ENCODE measurements around the gene NFAT5.

The NFAT5 gene

DNA sequence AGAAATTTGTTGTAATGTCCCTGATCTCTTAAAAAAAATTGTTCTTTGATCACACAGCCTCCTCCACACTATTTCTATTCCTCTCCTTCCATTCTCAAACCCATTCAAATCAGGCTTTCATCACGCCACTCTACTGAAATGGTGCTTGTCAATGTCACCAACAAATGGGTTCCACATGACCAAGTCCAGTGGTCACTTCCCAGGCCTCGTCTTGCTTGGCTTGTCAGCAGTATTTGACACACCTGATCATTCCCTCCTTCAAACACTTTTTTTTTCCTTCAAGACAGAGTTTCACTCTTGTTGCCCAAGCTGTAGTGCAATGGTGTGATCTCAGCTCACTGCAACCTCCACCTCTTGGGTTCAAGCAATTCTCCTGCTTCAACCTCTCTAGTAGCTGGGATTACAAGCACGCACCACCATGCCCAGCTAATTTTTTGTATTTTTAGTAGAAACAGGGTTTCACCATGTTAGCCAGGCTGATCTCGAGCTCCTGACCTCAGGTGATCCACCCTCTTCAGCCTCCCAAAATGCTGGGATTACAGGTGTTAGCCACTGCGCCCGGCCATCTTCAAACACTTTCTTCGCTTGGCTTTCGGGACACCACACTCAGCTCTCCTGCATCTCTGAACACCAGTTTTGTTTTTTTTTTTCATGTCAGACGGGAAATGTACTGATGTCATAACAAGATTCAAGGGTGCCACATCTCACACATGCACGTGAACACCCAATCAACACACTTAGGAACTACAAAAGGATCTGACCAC lies 142.3 kb downstream of the NFAT5 start:
- FAIRE-seq = no peak
- no peak for DNase-seq (ENCODE audit: insufficient read length, low spot score)
- no peak for TF ChIP-seq SPI1 (IDR thresholded peaks at IDR 0.05; ENCODE audit: low read depth, low read length)
- TF ChIP-seq PAX5 (IDR thresholded peaks at IDR 0.05; ENCODE audit: insufficient read depth, low read length, severe bottlenecking) = no peak
- no peak for TF ChIP-seq TAF1 (IDR thresholded peaks at IDR 0.05; ENCODE audit: low read depth, low read length)
- no peak for TF ChIP-seq POLR2AphosphoS5 (IDR thresholded peaks at IDR 0.05; ENCODE audit: low read depth, low read length)
- no peak for TF ChIP-seq POLR2A (IDR thresholded peaks at IDR 0.05; ENCODE audit: low read depth, low read length)
- TF ChIP-seq POU2F2 (IDR thresholded peaks at IDR 0.05; ENCODE audit: low read depth, low read length) = no peak

DNA sequence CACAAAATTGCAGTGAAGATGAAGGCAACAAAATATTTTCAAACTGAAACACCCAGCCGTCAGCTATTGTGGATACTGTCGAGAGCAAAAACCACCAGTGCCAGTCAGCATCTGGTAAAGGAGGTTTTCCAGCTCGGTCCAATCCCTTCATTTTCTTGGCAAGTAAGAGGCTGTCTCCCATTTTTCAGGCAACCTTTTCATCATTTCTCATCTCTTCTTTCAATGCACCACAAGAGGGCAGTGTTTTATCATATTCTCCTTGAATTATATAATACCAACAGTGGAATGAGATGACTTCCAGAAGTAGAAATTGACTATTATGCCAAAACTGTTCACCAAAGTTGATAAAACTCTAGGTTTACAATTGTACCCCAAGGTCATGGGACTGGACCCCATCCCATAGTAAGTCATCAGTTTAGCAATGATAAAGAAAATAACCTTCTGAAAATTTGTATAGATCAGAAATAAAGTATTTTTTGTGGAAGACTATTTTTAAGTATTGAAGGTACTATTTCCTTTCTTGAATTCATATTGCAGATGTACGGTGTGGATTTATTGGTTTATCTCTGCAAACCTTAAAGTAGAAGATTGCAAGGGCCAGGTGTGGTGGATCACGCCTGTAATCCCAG lies 143.8 kb downstream of the NFAT5 start:
- TF ChIP-seq POLR2A (IDR thresholded peaks at IDR 0.05; ENCODE audit: low read depth, low read length) = no peak
- TF ChIP-seq PAX5 (IDR thresholded peaks at IDR 0.05; ENCODE audit: insufficient read depth, low read length, severe bottlenecking) = no peak
- TF ChIP-seq POLR2AphosphoS5 (IDR thresholded peaks at IDR 0.05; ENCODE audit: low read depth, low read length) = no peak
- TF ChIP-seq SPI1 (IDR thresholded peaks at IDR 0.05; ENCODE audit: low read depth, low read length) = no peak
- TF ChIP-seq TAF1 (IDR thresholded peaks at IDR 0.05; ENCODE audit: low read depth, low read length) = no peak
- no peak for TF ChIP-seq POU2F2 (IDR thresholded peaks at IDR 0.05; ENCODE audit: low read depth, low read length)
- FAIRE-seq (peak; percentile 40), DNase-seq (ENCODE audit: insufficient read length, low spot score) (no peak)

DNA sequence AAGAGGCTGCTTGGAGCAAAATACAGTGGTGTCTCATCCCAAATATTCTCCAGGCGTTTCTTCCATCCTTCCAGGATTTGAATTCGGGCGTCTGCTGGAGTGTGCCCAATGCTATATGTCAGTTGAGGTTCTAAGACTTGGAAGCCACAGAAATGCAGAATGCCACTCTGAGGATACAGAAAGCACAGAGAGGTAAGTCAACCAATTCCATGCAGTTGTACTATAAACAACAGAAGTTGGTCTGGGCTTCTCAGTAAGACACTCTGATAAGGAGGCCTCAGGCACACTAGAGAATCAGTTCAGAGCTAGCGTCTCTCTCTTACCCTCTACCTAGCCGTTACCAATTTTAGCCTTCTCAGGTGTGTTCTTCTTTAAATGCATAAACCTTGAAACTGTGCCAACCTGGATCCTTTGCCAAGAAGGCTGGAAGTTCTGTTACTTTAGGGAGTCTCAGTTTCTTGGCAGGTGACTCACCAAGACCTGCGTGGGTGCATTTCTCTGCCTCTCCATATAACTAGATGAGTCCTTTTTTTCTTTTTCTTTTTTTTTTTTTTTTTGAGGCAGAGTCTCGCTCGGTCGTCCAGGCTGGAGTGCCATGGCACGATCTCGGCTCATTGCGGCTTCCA lies 145.5 kb downstream of the NFAT5 start:
- no peak for DNase-seq (ENCODE audit: insufficient read length, low spot score)
- no peak for FAIRE-seq
- TF ChIP-seq POU2F2 (IDR thresholded peaks at IDR 0.05; ENCODE audit: low read depth, low read length) (no peak), PAX5 (IDR thresholded peaks at IDR 0.05; ENCODE audit: insufficient read depth, low read length, severe bottlenecking) (no peak), POLR2A (IDR thresholded peaks at IDR 0.05; ENCODE audit: low read depth, low read length) (no peak), TAF1 (IDR thresholded peaks at IDR 0.05; ENCODE audit: low read depth, low read length) (no peak), SPI1 (IDR thresholded peaks at IDR 0.05; ENCODE audit: low read depth, low read length) (no peak), POLR2AphosphoS5 (IDR thresholded peaks at IDR 0.05; ENCODE audit: low read depth, low read length) (no peak)

DNA sequence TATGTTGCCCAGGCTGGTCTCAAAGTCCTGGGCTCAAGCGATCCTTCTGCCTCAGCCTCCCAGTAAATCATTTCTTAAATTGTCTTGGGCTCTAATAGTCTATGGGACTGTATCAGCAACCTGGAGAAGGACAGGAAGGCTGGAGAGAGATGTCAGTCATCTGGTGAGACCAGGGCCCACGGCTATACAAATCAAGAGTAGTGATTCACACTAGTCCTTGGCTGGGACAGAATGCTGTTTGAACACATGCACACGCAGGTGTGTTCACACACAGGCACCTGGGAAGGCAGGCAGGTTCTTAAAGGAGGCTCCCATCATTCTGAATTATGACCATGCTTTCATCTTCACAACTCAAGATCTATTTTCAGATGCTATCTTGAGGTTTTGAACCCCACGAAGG lies 146.5 kb downstream of the NFAT5 start:
- no peak for DNase-seq (ENCODE audit: insufficient read length, low spot score)
- no peak for TF ChIP-seq POLR2A (IDR thresholded peaks at IDR 0.05; ENCODE audit: low read depth, low read length)
- no peak for TF ChIP-seq POU2F2 (IDR thresholded peaks at IDR 0.05; ENCODE audit: low read depth, low read length)
- no peak for TF ChIP-seq POLR2AphosphoS5 (IDR thresholded peaks at IDR 0.05; ENCODE audit: low read depth, low read length)
- TF ChIP-seq TAF1 (IDR thresholded peaks at IDR 0.05; ENCODE audit: low read depth, low read length) = no peak
- no peak for TF ChIP-seq PAX5 (IDR thresholded peaks at IDR 0.05; ENCODE audit: insufficient read depth, low read length, severe bottlenecking)
- TF ChIP-seq SPI1 (IDR thresholded peaks at IDR 0.05; ENCODE audit: low read depth, low read length) = no peak
- no peak for FAIRE-seq

DNA sequence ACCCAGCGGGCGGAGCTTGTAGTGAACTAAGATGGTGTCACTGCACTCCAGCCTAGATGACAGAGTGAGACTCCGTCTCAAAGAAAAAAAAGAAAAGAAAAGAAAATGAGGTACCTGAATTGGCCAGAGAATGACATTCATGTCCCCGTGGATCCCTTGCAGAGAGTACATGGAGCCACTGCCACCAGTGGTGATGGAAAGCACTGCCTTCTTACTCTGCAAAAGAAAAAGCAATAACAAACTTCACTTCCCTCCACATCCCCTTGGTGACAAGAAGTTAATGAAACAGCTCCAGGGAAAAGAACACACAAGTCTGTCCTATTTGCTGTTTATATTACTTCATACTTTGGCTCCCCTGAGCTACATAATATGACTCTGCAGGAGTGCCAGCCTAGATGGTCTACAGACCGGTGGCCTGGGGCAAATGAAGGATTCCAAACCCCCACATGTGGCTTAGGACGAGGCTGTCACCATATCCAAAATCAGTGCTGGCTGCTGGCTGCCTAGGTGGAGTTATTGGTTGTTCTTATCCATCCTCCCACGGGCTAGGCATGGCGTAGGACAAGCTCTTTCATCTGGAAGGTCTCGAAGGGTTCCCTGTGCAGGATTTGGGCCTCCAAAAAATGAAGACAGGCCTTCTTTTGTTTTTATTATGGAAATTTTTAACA lies 147.3 kb downstream of the NFAT5 start:
- DNase-seq (ENCODE audit: insufficient read length, low spot score) (no peak), FAIRE-seq (no peak)
- TF ChIP-seq SPI1 (IDR thresholded peaks at IDR 0.05; ENCODE audit: low read depth, low read length) = no peak
- TF ChIP-seq PAX5 (IDR thresholded peaks at IDR 0.05; ENCODE audit: insufficient read depth, low read length, severe bottlenecking) = no peak
- TF ChIP-seq POU2F2 (IDR thresholded peaks at IDR 0.05; ENCODE audit: low read depth, low read length) = no peak

DNA sequence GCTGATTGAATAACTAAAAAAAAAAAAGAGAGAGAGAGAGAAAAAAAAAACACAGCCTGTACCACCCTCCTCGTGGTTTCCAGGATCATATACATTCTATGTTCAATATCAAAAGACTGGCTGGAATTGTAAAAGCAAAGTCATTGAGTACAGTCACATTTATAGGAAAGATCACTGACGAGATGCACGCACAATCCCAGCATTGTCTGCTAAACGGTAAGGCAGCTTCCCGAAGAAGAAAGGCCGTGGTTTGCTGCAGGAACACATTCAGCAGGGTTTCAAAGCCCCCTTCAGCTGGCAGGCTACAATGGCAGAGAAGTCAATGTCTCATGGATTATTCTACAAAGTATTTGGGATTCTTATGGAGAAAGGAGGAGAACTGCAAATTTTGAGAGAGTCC lies 151.3 kb downstream of the NFAT5 start:
- FAIRE-seq (no peak), DNase-seq (ENCODE audit: insufficient read length, low spot score) (no peak)
- TF ChIP-seq POLR2A (IDR thresholded peaks at IDR 0.05; ENCODE audit: low read depth, low read length) (no peak), PAX5 (IDR thresholded peaks at IDR 0.05; ENCODE audit: insufficient read depth, low read length, severe bottlenecking) (no peak), POU2F2 (IDR thresholded peaks at IDR 0.05; ENCODE audit: low read depth, low read length) (no peak), SPI1 (IDR thresholded peaks at IDR 0.05; ENCODE audit: low read depth, low read length) (no peak), POLR2AphosphoS5 (IDR thresholded peaks at IDR 0.05; ENCODE audit: low read depth, low read length) (no peak), TAF1 (IDR thresholded peaks at IDR 0.05; ENCODE audit: low read depth, low read length) (no peak)

DNA sequence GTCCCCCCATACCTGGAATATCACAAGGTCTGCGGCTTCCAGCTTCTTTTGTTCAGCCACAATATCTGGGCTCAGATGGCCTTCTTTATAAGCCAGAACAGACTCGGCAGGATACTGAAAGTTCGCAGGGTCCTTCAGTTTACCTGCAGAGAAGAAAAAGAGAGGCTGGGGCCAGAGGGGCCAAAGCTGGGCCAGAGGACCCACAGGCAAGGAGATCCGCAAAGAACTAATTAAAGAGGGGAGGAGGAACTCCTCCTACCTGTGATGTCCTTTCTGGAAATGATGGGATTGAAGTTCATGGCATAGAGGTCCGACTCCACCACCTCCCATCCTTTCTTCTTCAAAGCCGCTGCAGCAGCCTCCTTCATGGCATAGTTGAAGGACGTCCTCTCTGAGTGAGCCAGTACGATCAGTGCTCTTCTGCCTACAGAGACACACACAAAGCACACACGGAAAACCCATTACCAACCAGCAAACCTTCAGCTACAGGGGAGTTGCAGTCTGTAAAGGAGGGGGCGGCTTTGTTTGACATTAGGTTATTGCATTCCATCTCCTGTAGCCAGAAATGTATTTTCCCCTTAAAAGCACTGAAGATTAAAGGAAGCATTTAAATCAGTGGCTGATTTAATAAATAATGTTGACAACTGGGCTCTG lies 152.5 kb downstream of the NFAT5 start:
- no peak for TF ChIP-seq POU2F2 (IDR thresholded peaks at IDR 0.05; ENCODE audit: low read depth, low read length)
- TF ChIP-seq POLR2A (IDR thresholded peaks at IDR 0.05; ENCODE audit: low read depth, low read length) = no peak
- TF ChIP-seq SPI1 (IDR thresholded peaks at IDR 0.05; ENCODE audit: low read depth, low read length) = no peak
- TF ChIP-seq TAF1 (IDR thresholded peaks at IDR 0.05; ENCODE audit: low read depth, low read length) = no peak
- no peak for TF ChIP-seq PAX5 (IDR thresholded peaks at IDR 0.05; ENCODE audit: insufficient read depth, low read length, severe bottlenecking)
- TF ChIP-seq POLR2AphosphoS5 (IDR thresholded peaks at IDR 0.05; ENCODE audit: low read depth, low read length) = no peak
- DNase-seq (ENCODE audit: insufficient read length, low spot score) (no peak), FAIRE-seq (no peak)

DNA sequence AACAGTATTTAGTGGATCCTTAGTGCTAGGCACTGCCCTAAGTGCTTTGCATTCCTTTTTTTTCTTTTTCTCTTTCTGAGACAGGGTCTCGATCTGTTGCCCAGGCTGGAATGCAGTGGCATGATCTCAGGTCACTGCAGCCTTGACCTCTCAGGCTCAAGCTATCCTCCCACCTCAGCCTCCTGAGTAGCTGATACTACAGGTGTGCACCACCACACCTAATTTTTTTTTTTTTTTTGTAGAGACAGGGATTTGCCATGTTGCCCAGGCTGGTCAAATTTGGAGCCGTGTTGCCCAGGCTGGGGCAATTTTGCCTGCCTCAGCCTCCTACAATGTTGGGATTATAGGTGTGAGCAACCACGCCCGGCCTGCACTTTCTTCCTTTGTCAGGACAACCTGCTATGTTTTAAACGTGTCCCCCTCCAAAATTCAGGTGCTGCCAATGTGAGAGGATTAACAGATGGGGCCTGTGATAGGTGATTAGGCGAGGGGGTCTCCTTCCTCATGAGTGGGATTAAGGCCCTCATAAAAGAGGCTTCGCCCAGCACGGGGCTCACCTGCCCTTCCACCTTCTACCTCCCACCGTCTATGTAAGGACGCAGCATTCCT lies 155.2 kb downstream of the NFAT5 start:
- TF ChIP-seq POU2F2 (IDR thresholded peaks at IDR 0.05; ENCODE audit: low read depth, low read length) (no peak), SPI1 (IDR thresholded peaks at IDR 0.05; ENCODE audit: low read depth, low read length) (no peak), POLR2AphosphoS5 (IDR thresholded peaks at IDR 0.05; ENCODE audit: low read depth, low read length) (no peak)
- no peak for DNase-seq (ENCODE audit: insufficient read length, low spot score)
- FAIRE-seq = no peak
